ENCODE measurements around the gene ATP2B3. TPM values are rescaled to one million over a fixed set of nuclear protein-coding genes. Genes with fewer than 3 reads are reported as not detected.

ATP2B3 gene
- total RNA-seq, 1 donor from 2014 or later, result 0.43 TPM

GRCh38 chrX:153502131-153502530 is 15.3 kb upstream of the ATP2B3 start:
- Mint-ChIP-seq H3K4me1 (ENCODE audit: unreplicated experiment) (no peaks in the 10 kb centered on the region), H3K36me3 (peaks cover 8% of the 10 kb centered on the region), H3K27ac (no peak overlapping the region), H3K9me3 (no peaks in the 10 kb centered on the region), H3K4me3 (no peak overlapping the region), H3K27me3 (no peaks in the 10 kb centered on the region)
- no peak for DNase-seq (ENCODE audit: extremely low spot score, unreplicated experiment)
- TF ChIP-seq, protein P1, sequence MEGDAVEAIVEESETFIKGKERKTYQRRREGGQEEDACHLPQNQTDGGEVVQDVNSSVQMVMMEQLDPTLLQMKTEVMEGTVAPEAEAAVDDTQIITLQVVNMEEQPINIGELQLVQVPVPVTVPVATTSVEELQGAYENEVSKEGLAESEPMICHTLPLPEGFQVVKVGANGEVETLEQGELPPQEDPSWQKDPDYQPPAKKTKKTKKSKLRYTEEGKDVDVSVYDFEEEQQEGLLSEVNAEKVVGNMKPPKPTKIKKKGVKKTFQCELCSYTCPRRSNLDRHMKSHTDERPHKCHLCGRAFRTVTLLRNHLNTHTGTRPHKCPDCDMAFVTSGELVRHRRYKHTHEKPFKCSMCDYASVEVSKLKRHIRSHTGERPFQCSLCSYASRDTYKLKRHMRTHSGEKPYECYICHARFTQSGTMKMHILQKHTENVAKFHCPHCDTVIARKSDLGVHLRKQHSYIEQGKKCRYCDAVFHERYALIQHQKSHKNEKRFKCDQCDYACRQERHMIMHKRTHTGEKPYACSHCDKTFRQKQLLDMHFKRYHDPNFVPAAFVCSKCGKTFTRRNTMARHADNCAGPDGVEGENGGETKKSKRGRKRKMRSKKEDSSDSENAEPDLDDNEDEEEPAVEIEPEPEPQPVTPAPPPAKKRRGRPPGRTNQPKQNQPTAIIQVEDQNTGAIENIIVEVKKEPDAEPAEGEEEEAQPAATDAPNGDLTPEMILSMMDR (conservative IDR thresholded peaks at IDR 0.05), result no peak

GRCh38 chrX:153502796-153503195 is 14.6 kb upstream of the ATP2B3 start:
- Mint-ChIP-seq H3K27ac (no peak overlapping the region), H3K4me3 (no peak overlapping the region), H3K4me1 (ENCODE audit: unreplicated experiment) (no peaks in the 10 kb centered on the region), H3K36me3 (peaks cover 8% of the 10 kb centered on the region), H3K9me3 (no peaks in the 10 kb centered on the region), H3K27me3 (no peaks in the 10 kb centered on the region)
- TF ChIP-seq, protein P1 (conservative IDR thresholded peaks at IDR 0.05), result no peak
- no peak for DNase-seq (ENCODE audit: extremely low spot score, unreplicated experiment)

DNA sequence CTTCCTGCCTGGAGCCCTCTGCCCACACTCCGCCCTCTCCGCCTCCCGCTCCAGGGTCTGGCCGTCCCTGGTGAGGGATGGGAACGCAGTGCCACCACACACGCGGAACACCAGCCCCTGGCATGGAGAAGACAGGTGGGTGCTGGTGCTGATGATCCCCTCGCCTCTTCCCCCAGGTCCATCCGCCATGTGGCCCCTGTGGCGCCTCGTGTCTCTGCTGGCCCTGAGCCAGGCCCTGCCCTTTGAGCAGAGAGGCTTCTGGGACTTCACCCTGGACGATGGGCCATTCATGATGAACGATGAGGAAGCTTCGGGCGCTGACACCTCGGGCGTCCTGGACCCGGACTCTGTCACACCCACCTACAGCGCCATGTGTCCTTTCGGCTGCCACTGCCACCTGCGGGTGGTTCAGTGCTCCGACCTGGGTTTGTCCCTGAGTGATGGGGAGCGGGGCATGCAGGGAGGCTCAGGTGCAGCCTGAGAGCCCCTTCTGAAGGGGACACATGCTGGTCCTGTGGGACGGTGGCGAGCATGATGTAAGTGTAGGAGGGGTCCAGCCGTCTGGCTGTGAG is 12.9 kb upstream of the ATP2B3 start:
- Mint-ChIP-seq H3K36me3 (peaks cover 8% of the 10 kb centered on the region), H3K27ac (no peak overlapping the region), H3K4me1 (ENCODE audit: unreplicated experiment) (no peaks in the 10 kb centered on the region), H3K9me3 (no peaks in the 10 kb centered on the region), H3K4me3 (no peak overlapping the region), H3K27me3 (no peaks in the 10 kb centered on the region)
- TF ChIP-seq, protein P1 (conservative IDR thresholded peaks at IDR 0.05), result no peak
- DNase-seq (ENCODE audit: extremely low spot score, unreplicated experiment), result no peak

DNA sequence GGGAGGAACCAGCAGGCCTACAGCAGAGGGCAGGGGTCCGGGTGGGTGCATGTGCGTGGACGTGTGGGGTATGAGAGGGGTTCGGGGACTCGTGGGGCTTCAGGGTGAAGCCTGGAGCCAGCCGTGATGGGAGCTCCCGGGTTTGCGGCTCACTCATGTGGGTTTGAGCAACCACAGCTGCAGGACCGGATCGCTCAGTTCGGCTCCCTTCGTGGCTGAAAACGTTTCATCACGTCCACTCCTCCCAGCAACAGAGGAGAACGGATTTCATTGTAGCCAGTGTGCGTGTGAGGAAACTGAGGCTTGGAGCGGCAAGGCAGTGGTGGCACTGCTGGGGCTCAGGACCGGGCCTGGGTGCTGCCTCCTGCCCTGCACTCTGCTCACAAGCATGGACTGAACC is 12.1 kb upstream of the ATP2B3 start:
- no peak overlapping the region for H3K27ac Mint-ChIP-seq
- TF ChIP-seq, protein P1 (conservative IDR thresholded peaks at IDR 0.05), result no peak
- H3K9me3 Mint-ChIP-seq, result no peaks in the 10 kb centered on the region

GRCh38 chrX:153507484-153508178 is 9.8 kb upstream of the ATP2B3 start:
- peak; percentile 87 for DNase-seq (ENCODE audit: extremely low spot score, unreplicated experiment)
- no peaks in the 10 kb centered on the region for H3K9me3 Mint-ChIP-seq
- H3K27ac Mint-ChIP-seq, result no peak overlapping the region

More for the DNA sequence above, 12.1 kb upstream of the ATP2B3 start:
- Mint-ChIP-seq H3K4me1 (ENCODE audit: unreplicated experiment) (no peaks in the 10 kb centered on the region), H3K4me3 (no peak overlapping the region), H3K36me3 (peaks cover 7% of the 10 kb centered on the region), H3K27me3 (no peaks in the 10 kb centered on the region)
- no peak for DNase-seq (ENCODE audit: extremely low spot score, unreplicated experiment)

More at GRCh38 chrX:153507484-153508178, 9.8 kb upstream of the ATP2B3 start:
- no peak overlapping the region for H3K4me3 Mint-ChIP-seq
- H3K36me3 Mint-ChIP-seq, result no peaks in the 10 kb centered on the region
- no peaks in the 10 kb centered on the region for H3K4me1 Mint-ChIP-seq (ENCODE audit: unreplicated experiment)
- TF ChIP-seq, protein P1 (conservative IDR thresholded peaks at IDR 0.05), result peak; percentile 87
- H3K27me3 Mint-ChIP-seq, result no peaks in the 10 kb centered on the region
